ENCODE measurements around the gene VWA5B1.
A peak's percentile ranks its signal among the peaks of the same experiment; 100 is the strongest.

Gene VWA5B1

GRCh38 chr1:20275319-20275925, 15.3 kb upstream of the VWA5B1 start:
- H3K4me3 ChIP-seq (ENCODE audit: insufficient read length, low read depth), result no peak overlapping the region
- peaks cover 3% of the 10 kb centered on the region for H3K4me1 ChIP-seq (ENCODE audit: insufficient read depth, insufficient read length)
- no peaks in the 10 kb centered on the region for H3K27me3 ChIP-seq (ENCODE audit: insufficient read depth, insufficient read length)
- DNase-seq (ENCODE audit: low read depth, low spot score), result no peak
- no peaks in the 10 kb centered on the region for H3K36me3 ChIP-seq (ENCODE audit: insufficient read depth, insufficient read length, low read length)
- no peak for TF ChIP-seq SUZ12 (IDR thresholded peaks at IDR 0.05; ENCODE audit: extremely low read depth, insufficient read depth, insufficient read length)
- TF ChIP-seq YY1 (IDR thresholded peaks at IDR 0.05; ENCODE audit: insufficient read depth, insufficient read length), result no peak
- TF ChIP-seq ZNF274 (IDR thresholded peaks at IDR 0.05; ENCODE audit: low read depth, low read length), result no peak
- no peak overlapping the region for H3K9ac ChIP-seq (ENCODE audit: insufficient read length, low read depth)
- no peaks in the 10 kb centered on the region for H3K9me3 ChIP-seq (ENCODE audit: insufficient read depth, low read length)

GRCh38 chr1:20276485-20277159, 14.1 kb upstream of the VWA5B1 start:
- Histone ChIP-seq H3K27me3 (ENCODE audit: insufficient read depth, insufficient read length) (no peaks in the 10 kb centered on the region), H3K4me3 (ENCODE audit: insufficient read length, low read depth) (no peak overlapping the region), H3K36me3 (ENCODE audit: insufficient read depth, insufficient read length, low read length) (no peaks in the 10 kb centered on the region), H3K9ac (ENCODE audit: insufficient read length, low read depth) (no peak overlapping the region), H3K4me1 (ENCODE audit: insufficient read depth, insufficient read length) (peaks cover 3% of the 10 kb centered on the region), H3K9me3 (ENCODE audit: insufficient read depth, low read length) (no peaks in the 10 kb centered on the region)
- DNase-seq (ENCODE audit: low read depth, low spot score), result no peak
- no peak for TF ChIP-seq YY1 (IDR thresholded peaks at IDR 0.05; ENCODE audit: insufficient read depth, insufficient read length)
- TF ChIP-seq SUZ12 (IDR thresholded peaks at IDR 0.05; ENCODE audit: extremely low read depth, insufficient read depth, insufficient read length), result no peak
- no peak for TF ChIP-seq ZNF274 (IDR thresholded peaks at IDR 0.05; ENCODE audit: low read depth, low read length)

GRCh38 chr1:20278692-20279130, 12.0 kb upstream of the VWA5B1 start:
- H3K9ac ChIP-seq (ENCODE audit: insufficient read length, low read depth), result no peak overlapping the region
- H3K27me3 ChIP-seq (ENCODE audit: insufficient read depth, insufficient read length), result no peaks in the 10 kb centered on the region
- DNase-seq (ENCODE audit: low read depth, low spot score), result peak; percentile 38
- TF ChIP-seq SUZ12 (IDR thresholded peaks at IDR 0.05; ENCODE audit: extremely low read depth, insufficient read depth, insufficient read length), result no peak
- no peak for TF ChIP-seq ZNF274 (IDR thresholded peaks at IDR 0.05; ENCODE audit: low read depth, low read length)
- no peak for TF ChIP-seq YY1 (IDR thresholded peaks at IDR 0.05; ENCODE audit: insufficient read depth, insufficient read length)
- peaks cover 5% of the 10 kb centered on the region for H3K4me1 ChIP-seq (ENCODE audit: insufficient read depth, insufficient read length)
- no peaks in the 10 kb centered on the region for H3K36me3 ChIP-seq (ENCODE audit: insufficient read depth, insufficient read length, low read length)
- H3K4me3 ChIP-seq (ENCODE audit: insufficient read length, low read depth), result no peak overlapping the region
- no peaks in the 10 kb centered on the region for H3K9me3 ChIP-seq (ENCODE audit: insufficient read depth, low read length)

- Histone ChIP-seq H3K9ac (ENCODE audit: insufficient read length, low read depth) (no peak overlapping the region), H3K4me1 (ENCODE audit: insufficient read depth, insufficient read length) (peaks cover 5% of the 10 kb centered on the region), H3K4me3 (ENCODE audit: insufficient read length, low read depth) (no peak overlapping the region), H3K9me3 (ENCODE audit: insufficient read depth, low read length) (no peaks in the 10 kb centered on the region), H3K27me3 (ENCODE audit: insufficient read depth, insufficient read length) (no peaks in the 10 kb centered on the region), H3K36me3 (ENCODE audit: insufficient read depth, insufficient read length, low read length) (no peaks in the 10 kb centered on the region)
- no peak for DNase-seq (ENCODE audit: low read depth, low spot score)
- no peak for TF ChIP-seq SUZ12 (IDR thresholded peaks at IDR 0.05; ENCODE audit: extremely low read depth, insufficient read depth, insufficient read length)
- no peak for TF ChIP-seq ZNF274 (IDR thresholded peaks at IDR 0.05; ENCODE audit: low read depth, low read length)
- TF ChIP-seq YY1 (IDR thresholded peaks at IDR 0.05; ENCODE audit: insufficient read depth, insufficient read length), result no peak
Measured at GRCh38 chr1:20279509-20279908, 11.2 kb upstream of the VWA5B1 start.

GRCh38 chr1:20280341-20280740, 10.3 kb upstream of the VWA5B1 start:
- Histone ChIP-seq H3K9me3 (ENCODE audit: insufficient read depth, low read length) (no peaks in the 10 kb centered on the region; the same call in 1 of the 2 replicates), H3K4me3 (ENCODE audit: insufficient read length, low read depth) (no peak overlapping the region), H3K27me3 (ENCODE audit: insufficient read depth, insufficient read length) (no peaks in the 10 kb centered on the region), H3K36me3 (ENCODE audit: insufficient read depth, insufficient read length, low read length) (no peaks in the 10 kb centered on the region), H3K9ac (ENCODE audit: insufficient read length, low read depth) (no peak overlapping the region), H3K4me1 (ENCODE audit: insufficient read depth, insufficient read length) (peaks cover 5% of the 10 kb centered on the region)
- TF ChIP-seq ZNF274 (IDR thresholded peaks at IDR 0.05; ENCODE audit: low read depth, low read length) (no peak), SUZ12 (IDR thresholded peaks at IDR 0.05; ENCODE audit: extremely low read depth, insufficient read depth, insufficient read length) (no peak), YY1 (IDR thresholded peaks at IDR 0.05; ENCODE audit: insufficient read depth, insufficient read length) (no peak)
- no peak for DNase-seq (ENCODE audit: low read depth, low spot score)

GRCh38 chr1:20280906-20281305, 9.8 kb upstream of the VWA5B1 start:
- H3K9me3 ChIP-seq (ENCODE audit: insufficient read depth, low read length), result no peaks in the 10 kb centered on the region; the same call in 1 of the 2 replicates
- H3K9ac ChIP-seq (ENCODE audit: insufficient read length, low read depth), result no peak overlapping the region
- no peak overlapping the region for H3K4me3 ChIP-seq (ENCODE audit: insufficient read length, low read depth)
- H3K27me3 ChIP-seq (ENCODE audit: insufficient read depth, insufficient read length), result no peaks in the 10 kb centered on the region
- no peaks in the 10 kb centered on the region for H3K36me3 ChIP-seq (ENCODE audit: insufficient read depth, insufficient read length, low read length)
- DNase-seq (ENCODE audit: low read depth, low spot score), result no peak
- TF ChIP-seq YY1 (IDR thresholded peaks at IDR 0.05; ENCODE audit: insufficient read depth, insufficient read length), result no peak
- no peak for TF ChIP-seq ZNF274 (IDR thresholded peaks at IDR 0.05; ENCODE audit: low read depth, low read length)
- TF ChIP-seq SUZ12 (IDR thresholded peaks at IDR 0.05; ENCODE audit: extremely low read depth, insufficient read depth, insufficient read length), result no peak
- peaks cover 5% of the 10 kb centered on the region for H3K4me1 ChIP-seq (ENCODE audit: insufficient read depth, insufficient read length)

- no peaks in the 10 kb centered on the region for H3K27me3 ChIP-seq (ENCODE audit: insufficient read depth, insufficient read length)
- no peak overlapping the region for H3K9ac ChIP-seq (ENCODE audit: insufficient read length, low read depth)
- H3K4me1 ChIP-seq (ENCODE audit: insufficient read depth, insufficient read length), result peaks cover 7% of the 10 kb centered on the region
- H3K9me3 ChIP-seq (ENCODE audit: insufficient read depth, low read length), result no peaks in the 10 kb centered on the region; the same call in 1 of the 2 replicates
- H3K4me3 ChIP-seq (ENCODE audit: insufficient read length, low read depth), result no peak overlapping the region
- TF ChIP-seq SUZ12 (IDR thresholded peaks at IDR 0.05; ENCODE audit: extremely low read depth, insufficient read depth, insufficient read length) (no peak), ZNF274 (IDR thresholded peaks at IDR 0.05; ENCODE audit: low read depth, low read length) (no peak), YY1 (IDR thresholded peaks at IDR 0.05; ENCODE audit: insufficient read depth, insufficient read length) (no peak)
- no peaks in the 10 kb centered on the region for H3K36me3 ChIP-seq (ENCODE audit: insufficient read depth, insufficient read length, low read length)
- DNase-seq (ENCODE audit: low read depth, low spot score), result peak; percentile 16
Measured at GRCh38 chr1:20281801-20282200, 8.9 kb upstream of the VWA5B1 start.
